GM12872 (cell line): ENCODE data around the gene MYLK4.

ENCODE experiments used
- TF ChIP-seq, protein P1 (sequence below): IDR thresholded peaks from 3 replicates; pipeline ENCODE4 v1.5.1; 2011; ENCODE audit warnings: low read depth, mild to moderate bottlenecking, low read length, moderate library complexity; ENCODE audit not compliant: insufficient read depth

MYLK4 gene

DNA sequence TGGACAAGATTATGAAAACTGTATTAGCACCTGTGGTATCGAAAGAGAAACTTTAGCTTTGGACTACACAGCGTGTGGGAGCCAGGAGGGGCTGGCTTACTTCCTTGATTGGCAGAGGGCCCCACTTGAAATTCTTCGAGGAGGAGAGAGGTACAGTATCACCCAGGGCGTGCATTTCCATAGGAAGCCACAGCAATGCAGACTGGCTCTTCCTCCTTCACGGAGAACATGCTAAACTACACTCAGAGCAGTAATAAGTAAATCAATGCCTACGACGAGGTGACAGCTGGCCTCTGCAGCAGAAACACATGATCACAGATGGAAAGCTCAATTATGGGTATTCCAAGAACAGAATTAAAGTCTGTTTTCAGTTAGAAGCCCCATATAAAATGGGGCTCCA is 44.2 kb downstream of the MYLK4 start:
- TF ChIP-seq, protein P1, sequence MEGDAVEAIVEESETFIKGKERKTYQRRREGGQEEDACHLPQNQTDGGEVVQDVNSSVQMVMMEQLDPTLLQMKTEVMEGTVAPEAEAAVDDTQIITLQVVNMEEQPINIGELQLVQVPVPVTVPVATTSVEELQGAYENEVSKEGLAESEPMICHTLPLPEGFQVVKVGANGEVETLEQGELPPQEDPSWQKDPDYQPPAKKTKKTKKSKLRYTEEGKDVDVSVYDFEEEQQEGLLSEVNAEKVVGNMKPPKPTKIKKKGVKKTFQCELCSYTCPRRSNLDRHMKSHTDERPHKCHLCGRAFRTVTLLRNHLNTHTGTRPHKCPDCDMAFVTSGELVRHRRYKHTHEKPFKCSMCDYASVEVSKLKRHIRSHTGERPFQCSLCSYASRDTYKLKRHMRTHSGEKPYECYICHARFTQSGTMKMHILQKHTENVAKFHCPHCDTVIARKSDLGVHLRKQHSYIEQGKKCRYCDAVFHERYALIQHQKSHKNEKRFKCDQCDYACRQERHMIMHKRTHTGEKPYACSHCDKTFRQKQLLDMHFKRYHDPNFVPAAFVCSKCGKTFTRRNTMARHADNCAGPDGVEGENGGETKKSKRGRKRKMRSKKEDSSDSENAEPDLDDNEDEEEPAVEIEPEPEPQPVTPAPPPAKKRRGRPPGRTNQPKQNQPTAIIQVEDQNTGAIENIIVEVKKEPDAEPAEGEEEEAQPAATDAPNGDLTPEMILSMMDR: no peak

DNA sequence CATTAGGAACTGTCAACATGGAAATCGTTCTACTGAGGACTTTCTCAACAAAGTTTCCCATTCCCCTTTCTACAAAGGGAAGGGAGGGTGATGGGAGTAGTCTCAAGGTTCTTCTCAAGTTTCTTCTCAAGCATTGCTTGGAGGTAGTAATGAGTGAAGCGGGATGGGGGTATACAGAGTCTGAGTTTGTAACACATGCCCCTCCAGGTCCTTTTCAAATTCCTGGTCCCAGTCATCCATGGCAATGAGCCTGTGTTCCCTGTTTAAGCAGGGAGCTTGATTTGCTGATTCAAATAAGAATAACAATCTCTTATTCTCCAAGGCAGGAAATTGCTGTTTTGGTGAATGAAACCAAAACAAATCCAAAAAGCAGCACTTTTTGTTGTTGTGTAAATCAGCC is 45.5 kb downstream of the MYLK4 start:
- TF ChIP-seq, protein P1: no peak

DNA sequence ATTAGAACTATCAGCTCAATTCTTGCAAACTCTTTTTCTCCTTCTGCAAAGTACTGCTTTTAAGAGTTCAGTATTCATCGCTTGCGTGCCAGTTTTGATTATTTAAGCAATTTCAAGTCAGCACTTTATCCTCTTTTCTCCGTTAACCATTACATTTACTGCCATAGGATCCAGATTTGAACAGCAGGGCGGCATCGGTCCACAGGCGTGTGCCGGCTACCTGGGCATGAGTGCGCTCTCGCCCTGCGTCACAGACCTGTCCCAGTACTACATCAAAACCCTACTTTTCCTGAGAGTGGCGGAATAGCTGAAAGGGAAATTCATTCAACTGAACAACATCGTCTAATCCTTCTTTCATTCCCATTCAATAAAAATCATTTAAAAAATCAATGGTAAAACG is 53.4 kb downstream of the MYLK4 start:
- TF ChIP-seq, protein P1: no peak

DNA sequence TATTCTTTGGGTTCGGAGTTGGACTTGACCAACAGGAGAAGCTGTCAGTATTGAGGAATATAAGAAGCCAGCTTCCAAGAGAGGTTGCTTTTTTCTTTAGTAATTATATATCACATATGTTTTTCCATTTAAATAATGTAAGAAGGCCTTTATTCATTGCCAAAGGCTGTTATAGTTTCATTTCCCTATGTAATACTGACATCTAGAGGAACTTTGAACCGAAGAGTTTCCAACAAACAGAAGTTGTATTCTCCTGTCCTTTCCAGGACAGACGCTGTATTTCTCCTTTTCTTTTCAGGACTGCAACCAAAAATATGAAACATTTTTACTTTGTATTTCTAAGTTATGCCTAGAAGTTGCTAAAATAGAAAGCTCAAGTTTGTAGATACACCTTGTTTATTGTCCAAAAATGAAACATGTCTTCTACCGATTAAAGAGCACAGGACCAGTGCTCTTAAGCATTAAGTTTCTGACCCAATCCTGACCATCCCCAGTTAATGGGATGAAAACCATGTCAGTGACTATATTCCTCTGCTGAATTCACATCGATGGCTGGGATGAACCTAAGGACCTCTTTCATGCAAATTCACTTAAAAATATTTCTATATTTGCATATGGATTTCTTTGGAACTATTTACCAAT is 55.1 kb downstream of the MYLK4 start:
- TF ChIP-seq, protein P1: no peak; the same call in 2 of the 3 replicates

DNA sequence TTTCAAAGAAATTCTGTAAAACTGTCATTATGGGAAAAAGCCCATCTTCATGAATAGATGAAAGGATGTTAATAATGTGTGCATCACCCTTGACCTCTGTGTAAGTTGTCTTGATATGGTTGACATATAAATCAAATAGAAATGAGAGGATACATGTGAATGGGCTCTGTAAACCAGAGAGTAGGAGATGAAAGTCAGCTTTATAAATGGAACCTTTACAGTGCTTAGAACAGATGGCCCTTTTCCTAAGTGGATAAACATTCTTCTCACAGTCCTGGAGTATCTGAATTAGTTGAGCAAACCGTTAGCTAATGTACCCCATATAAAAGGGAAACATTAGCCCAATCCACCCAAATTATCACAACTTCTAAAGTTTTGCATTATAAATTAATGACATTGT is 57.5 kb downstream of the MYLK4 start:
- TF ChIP-seq, protein P1: no peak

DNA sequence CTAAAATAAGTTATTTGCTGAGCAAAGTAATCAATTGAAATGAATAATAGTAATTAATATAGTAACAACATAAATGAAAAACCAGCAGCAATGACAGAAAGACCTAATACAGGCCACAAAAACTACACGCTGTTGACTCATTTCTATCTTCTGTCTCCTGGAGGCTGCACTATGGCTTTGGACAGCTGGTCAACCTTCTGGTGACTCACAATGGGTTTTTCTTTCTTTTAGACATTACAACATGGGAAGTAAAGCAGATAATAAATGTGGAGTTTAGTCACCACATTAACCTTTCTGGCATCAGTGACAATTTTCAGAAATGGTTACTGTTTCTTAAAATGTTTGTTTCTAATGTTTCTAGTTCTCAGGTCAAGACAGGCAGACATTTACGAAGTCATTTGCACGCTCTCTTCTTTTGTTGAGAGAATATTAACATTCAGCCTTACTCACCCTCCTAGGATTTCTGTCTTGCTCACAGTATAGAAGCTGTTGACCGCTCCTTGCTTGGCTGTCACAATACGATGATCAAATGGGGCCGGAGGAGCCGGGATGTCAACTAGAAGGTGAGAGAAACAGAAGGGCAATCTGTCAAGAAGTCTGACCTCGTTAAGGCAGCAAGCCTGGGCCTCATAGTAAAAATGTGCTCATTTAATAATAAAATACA is 62.2 kb downstream of the MYLK4 start:
- TF ChIP-seq, protein P1: no peak

DNA sequence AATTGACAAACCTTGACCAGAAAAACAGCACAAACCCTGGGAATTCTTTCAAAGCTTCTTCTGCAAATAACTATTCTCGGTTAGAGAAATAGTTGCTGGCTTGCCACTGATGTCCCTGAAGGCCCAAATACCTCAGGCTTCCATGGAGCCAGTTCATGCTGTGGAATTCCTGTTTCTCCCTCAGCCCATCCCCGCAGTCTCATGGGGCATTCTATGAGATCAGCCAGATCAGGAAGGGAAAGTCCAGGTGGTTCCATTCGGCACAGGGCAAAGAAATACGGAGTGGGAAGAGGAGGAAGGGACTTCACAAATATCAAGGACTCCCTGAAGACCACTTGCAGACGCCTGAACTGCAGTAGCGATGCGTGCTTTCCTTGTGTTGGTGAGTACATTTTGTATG is 63.3 kb downstream of the MYLK4 start:
- TF ChIP-seq, protein P1: no peak
